PFSK-1 (cell line): Measurements from ENCODE around the gene GUCY2D.

Source experiments
- POLR2AphosphoS5 ChIP-seq: IDR thresholded peaks from 2 replicates; pipeline ENCODE4 v1.6.1; 2012; ENCODE audit warnings: low read depth, mild to moderate bottlenecking, control low read depth, low read length, moderate library complexity
- TAF1 ChIP-seq: IDR thresholded peaks from 2 replicates; pipeline ENCODE4 v1.6.1; 2012; ENCODE audit warnings: low read length, control low read depth, borderline replicate concordance; ENCODE audit not compliant: insufficient read depth
- TF ChIP-seq, protein P1 (sequence below), 2 experiments: IDR thresholded peaks; 2 replicates each; pipeline versions ENCODE4 v1.6.1 to v1.8.0; 2011 to 2012; ENCODE audit warnings: low read depth in 2 of 2, low read length in 2 of 2, control low read depth in 1 of 2, inconsistent platforms in 1 of 2, mild to moderate bottlenecking in 1 of 2, moderate library complexity in 1 of 2; ENCODE audit not compliant: insufficient read depth in 1 of 2

DNA sequence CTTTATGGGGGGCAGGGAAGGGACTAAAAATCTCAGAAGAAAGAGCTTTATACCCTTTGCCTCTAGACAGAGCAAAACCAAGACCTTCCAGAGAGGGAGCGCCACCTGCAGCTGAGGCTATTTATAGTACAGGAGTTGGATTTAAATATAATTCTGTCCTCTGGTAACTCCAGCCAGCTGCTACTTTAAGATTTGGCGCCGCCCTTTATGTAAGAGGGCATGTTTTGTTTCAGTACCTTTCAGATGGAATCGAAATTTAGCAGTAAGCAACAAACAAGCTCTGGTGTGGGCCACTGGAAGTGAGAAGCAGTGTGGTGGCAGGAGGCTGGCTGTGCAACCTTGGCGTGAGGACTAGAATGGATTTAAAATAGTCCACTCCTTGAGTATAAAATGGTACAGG is 5.2 kb upstream of the GUCY2D start:
- TF ChIP-seq POLR2AphosphoS5, result no peak
- TF ChIP-seq, protein P1, sequence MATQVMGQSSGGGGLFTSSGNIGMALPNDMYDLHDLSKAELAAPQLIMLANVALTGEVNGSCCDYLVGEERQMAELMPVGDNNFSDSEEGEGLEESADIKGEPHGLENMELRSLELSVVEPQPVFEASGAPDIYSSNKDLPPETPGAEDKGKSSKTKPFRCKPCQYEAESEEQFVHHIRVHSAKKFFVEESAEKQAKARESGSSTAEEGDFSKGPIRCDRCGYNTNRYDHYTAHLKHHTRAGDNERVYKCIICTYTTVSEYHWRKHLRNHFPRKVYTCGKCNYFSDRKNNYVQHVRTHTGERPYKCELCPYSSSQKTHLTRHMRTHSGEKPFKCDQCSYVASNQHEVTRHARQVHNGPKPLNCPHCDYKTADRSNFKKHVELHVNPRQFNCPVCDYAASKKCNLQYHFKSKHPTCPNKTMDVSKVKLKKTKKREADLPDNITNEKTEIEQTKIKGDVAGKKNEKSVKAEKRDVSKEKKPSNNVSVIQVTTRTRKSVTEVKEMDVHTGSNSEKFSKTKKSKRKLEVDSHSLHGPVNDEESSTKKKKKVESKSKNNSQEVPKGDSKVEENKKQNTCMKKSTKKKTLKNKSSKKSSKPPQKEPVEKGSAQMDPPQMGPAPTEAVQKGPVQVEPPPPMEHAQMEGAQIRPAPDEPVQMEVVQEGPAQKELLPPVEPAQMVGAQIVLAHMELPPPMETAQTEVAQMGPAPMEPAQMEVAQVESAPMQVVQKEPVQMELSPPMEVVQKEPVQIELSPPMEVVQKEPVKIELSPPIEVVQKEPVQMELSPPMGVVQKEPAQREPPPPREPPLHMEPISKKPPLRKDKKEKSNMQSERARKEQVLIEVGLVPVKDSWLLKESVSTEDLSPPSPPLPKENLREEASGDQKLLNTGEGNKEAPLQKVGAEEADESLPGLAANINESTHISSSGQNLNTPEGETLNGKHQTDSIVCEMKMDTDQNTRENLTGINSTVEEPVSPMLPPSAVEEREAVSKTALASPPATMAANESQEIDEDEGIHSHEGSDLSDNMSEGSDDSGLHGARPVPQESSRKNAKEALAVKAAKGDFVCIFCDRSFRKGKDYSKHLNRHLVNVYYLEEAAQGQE (IDR thresholded peaks at IDR 0.05; ENCODE audit: insufficient read depth in 1 of 2, low read depth in 2 of 2, low read length in 2 of 2), result no peak
- TF ChIP-seq TAF1, result no peak
